Stimulated activated CD8-positive, alpha-beta memory T cell treated with anti-CD3 and anti-CD28 coated beads, Interleukin-12 subunit alpha, Interleukin-12 subunit beta, amount 100 ng/mL, for 4 hours (primary cell): ENCODE measurements around the gene CPOX.
"Not testable (repeated sequence)": the region's sequence is repeated elsewhere in the genome, so short reads cannot be mapped to it uniquely, and the experiment has no call there.

Experiments used
- DNase-seq: peaks from one replicate; pipeline ENCODE4 v3.0.0-alpha.2; 2020; ENCODE audit warnings: low read depth

The CPOX gene

DNA sequence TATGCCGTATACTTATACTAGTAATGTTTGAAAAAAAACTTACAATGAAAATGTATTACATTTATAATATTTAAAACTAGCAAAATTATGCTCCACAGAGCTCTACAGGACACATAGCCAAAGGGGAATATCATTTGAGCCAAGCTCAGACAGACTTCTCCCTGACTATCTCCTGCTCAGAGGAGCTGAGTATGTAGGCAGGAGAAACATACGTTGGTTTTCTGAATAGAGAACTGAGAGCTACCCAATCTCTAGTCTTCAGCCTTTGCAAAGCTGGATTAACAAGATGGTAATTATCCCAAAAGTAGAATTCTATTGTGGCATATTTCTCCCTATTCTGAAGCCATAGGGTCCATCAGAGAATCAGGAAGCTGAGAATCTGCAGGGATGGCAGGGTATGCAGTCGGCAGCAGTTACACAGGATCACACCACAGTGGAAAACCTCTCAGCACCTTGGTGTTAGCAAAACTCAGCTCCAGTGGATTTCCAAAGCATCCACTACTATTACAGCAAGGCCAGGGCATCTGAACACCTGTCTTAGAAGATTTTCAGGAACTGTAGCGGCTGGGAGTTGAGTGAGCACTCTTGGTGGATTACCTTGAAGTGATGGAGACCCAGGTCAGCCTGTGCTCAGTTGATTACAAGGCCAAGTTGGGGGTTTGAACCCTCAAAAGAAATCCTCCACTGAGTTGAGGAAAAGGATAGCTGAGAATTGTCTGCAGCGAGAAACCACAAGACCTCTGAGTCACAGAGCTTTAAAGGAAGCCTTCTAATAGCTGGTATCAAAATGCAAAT, 31.5 kb downstream of the CPOX start:
- DNase-seq = no peak

DNA sequence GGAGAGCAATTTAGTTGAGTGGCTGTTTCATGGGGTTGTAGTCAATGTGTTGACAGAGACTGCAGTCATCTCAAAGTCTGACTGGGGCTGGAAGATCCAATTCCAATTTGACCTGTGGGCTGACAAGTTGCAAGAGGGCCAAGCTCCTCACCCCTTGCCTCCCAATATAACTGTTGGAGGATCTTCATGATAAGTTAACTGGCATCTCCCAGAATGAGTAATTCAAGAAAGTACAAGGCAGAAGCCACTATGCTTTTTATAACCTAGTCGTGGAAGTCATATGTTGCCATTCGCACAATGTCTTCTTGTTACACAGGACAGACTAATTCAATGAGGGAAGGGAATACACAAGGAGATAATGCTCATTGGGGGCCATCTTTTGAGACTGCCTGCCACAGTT, 32.5 kb downstream of the CPOX start:
- DNase-seq = no peak

DNA sequence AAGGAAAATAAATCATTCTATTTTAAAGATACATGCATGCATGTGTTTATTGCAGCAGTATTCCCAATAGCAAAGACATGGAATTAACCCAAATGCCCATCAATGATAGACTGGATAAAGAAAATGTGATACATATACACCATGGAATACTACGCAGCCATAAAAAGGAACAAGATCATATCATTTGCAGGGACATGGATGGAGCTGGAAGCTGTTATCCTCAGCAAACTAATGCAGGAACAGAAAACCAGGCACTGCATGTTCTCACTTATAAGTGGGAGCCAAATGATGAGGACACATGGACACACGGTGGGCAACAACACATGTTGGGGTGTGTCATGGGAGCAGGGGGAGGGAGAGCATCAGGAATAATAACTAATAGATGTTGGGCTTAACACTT, 33.6 kb downstream of the CPOX start:
- not testable (repeated sequence) for DNase-seq

DNA sequence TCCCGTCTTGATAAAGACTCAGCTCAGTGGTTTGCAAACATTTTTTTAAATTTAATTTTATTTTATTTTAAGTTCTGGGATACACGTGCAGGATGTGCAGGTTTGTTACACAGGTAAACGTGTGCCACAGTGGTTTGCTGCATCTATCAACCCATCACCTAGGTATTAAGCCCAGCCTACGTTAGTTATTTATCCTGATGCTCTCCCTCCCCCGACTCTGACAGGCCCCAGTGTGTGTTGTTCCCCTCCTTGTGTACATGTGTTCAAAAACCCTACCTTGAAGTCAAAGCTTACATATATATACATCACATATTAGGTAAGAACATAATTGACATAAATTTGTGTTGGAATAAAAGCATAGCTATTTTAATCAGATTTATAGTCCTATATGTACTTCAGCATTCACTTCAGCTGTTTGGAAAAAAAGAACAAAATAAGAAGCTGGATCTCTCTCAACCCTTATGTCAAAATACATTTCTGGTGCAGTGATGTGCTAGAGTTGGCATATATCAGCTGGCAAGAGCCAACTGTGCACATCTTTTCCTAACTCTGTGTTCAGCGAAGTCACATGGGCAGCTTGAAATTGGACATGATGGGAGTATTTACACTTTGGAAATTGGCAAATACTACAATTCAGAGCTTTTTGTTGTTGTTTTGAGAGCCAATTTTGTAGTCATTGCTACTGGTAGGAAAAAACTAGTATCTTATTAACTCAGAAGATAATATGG, 35.1 kb downstream of the CPOX start:
- no peak for DNase-seq

DNA sequence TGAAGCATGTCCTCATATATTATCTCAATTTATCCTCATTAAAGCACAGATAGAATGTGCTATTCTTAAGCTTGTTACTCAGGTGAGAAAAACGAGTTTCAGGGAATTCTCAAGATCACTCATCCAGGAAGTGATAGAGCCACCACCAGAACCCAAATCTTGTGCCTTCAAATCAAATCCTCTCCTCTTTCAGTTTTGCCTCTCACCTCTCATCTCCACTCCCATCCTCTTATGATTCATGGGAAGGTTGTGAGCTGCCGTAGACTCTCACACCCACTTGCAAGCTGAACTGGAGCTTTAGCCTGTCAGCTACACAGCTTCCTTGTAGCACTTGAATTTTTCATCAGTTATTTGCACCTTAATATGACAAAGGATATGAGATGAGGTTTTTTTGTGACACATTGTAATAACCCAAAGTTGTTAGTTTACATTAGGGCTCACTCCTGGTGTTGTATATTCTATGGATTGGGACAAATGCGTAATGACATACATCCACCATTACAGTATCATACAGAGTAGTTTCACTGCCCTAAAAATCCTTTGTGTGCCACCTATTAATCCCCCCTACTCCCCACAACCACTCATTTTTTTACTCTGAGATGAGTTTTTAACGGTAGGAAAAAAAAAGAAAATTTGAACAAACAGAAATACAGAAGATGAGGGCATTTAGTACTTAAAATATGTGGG, 35.9 kb downstream of the CPOX start:
- DNase-seq = no peak

DNA sequence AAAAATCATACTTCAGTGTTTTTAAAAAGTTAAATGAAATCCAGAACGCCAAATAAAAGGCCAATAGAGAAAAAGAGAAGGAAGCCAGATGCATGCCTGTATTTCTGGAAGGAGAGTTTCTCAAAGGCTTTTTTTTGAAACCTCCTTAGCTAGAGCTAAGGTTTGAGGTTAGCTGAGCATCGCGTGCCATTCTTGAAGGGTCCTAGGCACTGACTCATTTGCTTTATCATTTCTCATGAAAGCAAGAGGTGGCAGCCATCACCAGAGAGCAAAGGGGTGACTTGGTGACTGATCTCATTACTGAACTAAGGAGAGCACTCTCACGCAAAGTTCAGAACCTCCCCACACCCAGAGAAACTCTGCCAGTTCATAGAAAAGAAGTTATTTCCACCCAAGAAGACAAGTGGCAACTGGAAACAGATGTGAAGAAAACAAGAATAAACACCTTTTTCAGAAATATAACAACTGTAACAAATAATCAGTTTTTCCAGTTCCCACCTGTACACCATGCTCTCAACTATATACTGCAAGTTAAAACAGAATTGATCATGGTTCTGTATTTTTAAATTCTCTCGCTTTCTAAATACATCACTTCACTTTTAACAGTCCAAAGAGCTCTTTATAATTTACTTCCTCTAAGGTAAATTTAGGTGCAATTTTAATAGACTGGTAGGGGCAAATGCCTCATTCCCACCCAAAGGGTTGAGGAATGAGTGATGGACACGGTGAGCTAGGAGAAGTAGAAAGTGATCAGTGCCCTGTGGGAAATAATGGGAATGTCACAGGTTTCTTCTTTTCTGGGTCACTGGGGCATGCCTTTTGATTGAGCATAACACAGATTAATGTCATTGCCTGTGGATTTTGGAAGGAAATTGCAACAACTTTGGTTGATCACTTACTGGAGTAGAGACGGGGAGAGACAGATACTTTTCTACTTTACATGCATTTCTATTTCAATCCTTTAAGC, 37.0 kb downstream of the CPOX start:
- no peak for DNase-seq

DNA sequence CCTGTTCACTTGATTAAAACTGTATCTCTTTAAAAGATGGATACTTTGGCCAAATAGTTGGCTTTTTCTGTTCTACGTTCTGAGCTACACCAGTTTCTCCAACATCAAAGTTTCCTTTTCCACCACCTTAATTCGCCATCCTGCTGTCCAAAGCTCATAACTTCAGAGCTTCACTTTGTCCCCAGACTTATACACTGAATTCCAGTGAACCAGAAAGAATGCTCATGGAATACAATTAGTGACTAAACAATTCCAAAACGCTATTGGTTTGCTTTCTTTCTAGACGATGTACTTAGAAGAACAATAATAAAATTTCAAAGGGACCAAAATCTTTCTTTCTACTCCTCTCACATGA, 38.4 kb downstream of the CPOX start:
- no peak for DNase-seq

DNA sequence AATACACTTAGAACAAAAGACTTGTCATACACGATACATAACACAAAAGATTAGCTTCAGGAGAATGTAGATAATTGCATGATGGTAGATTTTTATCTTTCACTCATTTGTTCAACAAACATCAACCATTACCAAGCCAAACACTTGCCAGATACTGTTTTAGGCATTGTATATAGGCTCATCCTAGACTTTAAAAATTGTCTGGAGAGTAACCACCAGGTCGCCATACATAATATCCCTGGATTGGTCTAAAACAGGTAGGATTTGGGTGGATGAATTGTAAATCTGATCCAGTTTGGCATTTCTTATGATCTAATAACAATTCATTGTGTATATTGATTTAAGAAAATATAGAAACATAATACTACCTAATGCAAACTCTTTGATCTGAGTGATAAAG, 38.8 kb downstream of the CPOX start:
- DNase-seq = no peak

DNA sequence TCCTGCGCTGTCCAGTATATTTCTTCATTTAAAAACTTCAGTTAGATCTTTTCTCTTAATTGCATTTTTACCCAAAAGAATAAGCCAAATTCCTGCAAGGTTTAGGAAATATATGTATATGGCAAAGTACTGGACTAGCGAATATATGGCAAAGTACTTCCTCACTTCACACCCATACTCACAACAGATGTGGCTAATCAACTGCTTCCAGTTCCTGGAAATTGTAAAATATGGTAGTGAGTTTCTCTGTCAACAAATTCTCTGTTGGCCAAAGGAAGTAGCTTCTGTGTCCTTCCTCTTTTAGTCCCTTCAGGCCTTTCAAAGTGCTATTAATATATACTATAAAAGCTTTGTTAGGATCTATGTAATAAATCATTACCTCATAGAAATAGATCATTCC, 39.7 kb downstream of the CPOX start:
- DNase-seq = no peak

DNA sequence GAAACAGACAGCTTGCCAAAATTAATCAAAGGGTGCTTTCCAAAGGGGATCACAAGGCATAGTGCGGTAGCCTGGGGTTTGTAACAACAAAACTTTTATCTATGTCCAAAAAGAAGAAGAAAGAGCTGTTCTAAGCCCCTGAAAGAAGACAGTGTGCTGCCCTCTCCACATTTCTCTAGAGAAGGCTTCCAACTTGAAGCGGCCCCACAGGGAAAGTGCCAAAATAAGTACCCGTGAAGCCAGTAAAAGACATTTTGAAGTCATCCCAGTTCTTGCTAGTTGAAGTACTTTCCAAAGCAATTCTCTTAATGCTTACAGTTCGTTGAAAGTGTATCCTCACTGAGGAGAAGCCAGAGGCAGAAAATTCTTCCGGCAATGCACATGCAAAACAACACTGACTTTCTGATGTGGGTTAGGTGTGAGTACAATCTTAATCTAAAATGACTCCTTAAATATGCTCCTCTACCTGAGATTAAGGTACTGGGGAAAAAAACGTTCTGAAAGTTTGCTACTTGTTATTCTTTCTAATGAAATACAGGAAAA, 40.3 kb downstream of the CPOX start:
- no peak for DNase-seq

DNA sequence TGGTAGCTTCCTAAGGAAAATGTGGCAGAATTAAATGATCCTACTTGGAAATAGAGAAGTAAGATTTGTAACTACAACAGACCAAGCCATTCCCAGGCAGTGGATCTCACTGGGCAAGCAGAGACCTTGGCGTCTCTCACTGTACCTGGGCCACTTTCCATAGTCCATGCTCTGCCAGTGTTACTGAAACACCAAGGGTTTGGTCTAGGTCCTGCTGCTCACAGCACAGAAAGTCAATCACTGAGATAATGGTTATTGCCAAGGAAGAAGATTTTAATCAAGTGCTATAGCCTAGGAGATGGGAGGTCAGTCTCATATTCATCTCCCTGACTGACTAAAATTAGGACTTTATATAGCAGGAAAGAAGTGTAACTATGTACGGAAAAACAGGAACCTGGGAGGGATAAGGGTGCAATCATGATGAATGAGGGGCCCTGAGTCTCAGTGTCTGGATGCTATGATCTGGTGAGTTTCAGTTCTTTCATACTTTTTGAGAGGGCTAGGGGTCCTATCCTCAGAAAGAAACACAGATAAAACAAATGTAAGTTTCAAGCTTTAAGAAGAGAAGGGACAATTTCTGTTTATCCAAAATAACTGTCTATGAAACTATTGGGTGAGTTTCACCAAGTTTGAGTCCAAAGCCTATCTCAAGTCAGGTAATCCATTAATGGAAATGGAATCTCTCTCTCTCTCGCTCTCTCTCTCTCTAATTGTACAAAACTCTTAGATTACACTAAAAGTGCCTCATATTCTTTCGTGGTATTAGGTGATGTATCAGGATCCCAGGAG, 41.0 kb downstream of the CPOX start:
- DNase-seq = no peak

DNA sequence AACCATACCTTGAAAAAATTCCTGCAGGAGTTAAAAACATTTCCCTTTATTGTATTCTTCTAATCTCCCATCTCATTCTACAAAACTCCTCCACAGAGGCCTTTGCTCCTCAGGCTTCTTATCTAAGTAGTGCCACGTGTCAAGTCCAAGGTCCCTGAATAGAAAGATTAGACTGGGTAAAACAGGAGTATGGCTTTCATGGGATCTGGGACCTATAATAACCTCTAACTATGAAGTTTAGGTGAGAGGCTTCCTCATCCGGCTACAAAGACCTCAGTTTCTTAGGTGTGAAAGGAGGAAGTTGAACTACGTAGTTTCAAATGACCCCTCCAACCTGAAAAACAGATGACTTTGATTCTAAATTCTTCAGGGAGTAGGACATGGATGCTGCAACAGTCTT, 41.7 kb downstream of the CPOX start:
- DNase-seq = no peak

DNA sequence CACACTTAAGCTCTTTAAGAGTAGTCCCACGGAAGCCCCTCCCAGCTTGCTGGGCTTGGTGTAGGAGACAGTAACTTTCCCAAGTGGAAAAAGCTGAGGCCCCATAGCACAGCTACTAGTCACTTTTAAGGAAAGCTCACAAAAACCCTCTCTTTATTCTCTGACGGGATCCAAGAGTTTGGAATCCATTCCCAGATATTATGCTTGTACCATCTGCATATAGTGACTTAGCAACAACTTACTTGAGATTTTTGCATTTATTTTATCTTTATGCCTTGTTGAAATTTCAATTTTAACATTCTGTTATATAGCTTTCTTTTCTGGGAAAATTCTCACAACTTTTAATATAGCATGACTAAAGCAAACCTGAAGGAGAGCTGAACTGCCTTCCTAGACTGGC, 42.2 kb downstream of the CPOX start:
- no peak for DNase-seq

DNA sequence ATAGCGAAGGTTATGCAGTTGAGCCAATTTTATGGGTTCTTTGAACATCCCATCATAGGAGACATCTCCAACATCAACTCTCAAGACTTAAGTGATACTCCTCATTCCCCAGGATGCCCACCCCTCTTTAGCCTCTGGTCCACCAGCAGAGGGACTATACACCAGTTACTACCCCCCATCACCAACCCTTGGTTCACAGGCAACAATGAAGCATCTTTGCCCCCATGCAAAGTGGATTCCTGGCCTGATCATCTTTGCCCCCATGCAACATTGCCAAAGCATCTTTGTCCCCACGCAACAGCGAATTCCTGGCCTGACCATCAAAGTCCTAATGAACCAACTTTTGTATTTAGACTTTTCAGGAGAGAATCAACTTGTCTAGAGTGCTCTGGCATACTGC, 42.6 kb downstream of the CPOX start:
- DNase-seq = no peak

DNA sequence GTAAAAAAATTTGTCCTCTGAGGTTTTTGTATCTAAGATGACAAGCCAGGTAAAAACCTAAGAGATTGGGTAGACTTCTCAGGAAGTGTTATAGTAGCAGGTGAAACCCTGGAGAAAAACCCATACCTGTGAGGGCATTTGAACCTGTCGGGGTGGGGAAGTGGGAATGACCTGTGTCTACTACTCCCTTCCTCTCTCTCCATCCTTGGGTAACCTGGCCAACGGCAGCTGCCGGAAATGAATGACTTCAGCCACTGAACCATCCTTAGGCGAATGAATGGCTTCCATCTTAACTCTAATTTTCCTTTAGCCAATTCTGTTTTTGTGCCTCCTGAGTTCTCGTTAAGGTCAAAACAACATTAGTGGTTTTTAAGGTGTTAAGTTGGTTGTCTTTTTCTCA, 44.9 kb downstream of the CPOX start:
- DNase-seq = no peak

DNA sequence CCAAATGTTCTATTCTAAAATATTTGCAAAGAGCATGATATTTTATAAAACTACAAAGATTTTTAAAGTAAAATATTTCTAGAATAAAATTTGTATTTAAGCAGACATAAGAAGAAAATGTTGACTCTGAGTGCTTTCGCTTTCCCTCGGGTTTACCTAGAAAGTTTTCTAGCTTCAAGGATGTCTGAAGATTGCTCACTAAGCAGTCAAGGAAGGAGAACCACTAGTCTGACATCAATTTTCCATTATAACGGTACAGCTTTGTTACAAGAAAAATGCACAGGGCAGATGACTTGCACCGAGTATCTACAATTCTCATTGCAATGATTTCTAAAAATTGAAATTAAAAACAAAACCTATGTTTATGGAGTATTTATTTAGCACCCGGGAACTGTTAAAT, 47.5 kb downstream of the CPOX start:
- no peak for DNase-seq

DNA sequence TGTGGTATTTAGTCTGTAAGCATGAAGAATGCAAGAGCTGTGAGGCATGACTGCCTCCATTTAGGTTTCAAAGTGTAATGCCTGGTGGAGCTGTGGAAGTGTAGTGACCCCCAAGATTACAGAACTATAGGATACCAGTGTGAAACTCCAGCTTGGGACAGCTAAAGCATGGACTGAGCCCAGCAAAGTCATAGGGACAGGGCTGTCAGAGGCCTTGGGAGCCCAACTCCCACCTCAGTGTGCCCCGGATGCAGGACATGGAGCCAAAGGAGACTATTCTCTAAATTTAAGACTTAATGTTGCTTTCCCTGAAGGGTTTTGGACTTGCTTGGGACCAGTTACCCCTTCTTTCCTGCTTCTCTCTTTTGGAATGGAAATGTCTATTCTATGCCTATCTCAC, 50.8 kb downstream of the CPOX start:
- DNase-seq = no peak

DNA sequence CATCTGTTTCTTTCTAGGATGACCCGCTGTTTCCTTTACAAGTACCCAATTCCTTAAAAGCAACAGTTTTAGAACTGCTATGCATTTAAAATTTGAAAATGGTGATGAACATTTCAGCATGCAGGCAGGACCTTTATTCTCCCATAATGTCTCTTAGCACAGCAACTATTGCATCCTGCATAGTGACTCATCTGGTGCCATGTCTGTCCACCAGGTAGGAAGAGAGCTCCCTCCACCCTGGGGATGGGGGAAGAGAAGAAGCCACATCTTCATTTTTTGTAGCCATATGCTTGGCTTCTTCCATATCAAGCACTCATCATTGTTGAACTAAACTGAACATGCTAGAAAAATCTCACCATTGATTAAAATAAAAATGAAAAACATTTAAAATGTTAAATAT, 51.7 kb downstream of the CPOX start:
- no peak for DNase-seq

DNA sequence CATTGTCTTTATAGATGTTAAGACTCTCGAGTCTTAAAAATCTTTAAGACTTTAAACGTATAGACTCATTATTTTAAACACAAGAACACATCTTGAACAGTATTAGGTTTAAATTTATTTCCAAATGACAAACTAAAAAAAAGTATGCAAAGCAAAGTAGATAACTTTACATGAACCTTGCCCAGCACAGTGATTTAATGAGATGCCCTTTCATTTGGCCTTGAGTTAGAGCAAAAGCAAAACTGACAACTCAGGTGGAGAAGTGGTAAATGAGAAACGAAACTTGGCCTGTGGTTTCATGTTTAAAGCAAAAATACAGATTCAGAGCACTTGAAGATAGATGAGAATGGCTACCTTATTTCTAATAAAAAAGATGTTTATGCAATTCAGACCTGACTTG, 53.1 kb downstream of the CPOX start:
- no peak for DNase-seq

DNA sequence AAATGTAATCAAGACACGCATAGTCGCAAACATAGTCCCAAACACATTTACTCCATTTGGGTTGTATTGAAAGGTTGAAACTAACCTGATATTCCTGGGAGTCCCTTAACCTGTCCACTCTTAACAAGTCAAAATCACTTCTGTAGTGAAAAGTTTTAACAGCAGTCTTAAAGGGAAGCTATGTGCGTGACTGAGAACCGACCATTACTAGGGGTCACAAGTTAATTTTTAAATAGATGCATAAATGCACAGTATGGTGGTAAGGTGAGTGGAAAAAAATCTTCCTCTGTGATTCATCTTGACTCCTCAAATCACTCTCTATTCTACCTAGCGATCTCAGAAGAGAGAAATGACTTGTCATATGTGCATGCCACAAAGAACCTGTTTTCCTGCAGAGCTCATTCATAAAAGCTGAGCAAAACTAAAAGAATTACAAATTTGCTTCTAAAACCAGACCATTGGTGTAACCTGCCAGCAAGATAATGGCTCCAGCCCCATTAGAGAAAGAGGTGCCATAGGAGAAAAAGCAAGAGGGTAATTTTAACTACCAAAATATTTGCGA, 56.9 kb downstream of the CPOX start:
- DNase-seq = no peak

DNA sequence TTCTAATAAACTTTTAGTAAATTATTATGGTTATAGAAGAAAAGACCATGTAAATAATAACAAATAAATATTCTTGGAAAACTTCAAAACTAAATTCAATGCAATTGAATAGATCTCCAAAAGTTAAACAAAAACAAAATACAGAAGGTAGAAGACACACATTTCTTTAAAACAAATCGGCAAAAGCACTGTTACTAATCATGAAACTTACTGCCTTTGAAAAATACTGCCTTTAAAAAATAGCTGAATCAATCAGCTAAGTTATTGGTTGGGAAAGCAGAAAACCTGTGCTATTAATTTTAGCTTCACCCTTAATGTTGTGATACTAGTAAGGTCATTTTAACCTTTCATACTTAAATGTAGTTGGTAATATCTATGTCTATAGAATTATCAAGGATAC, 58.7 kb downstream of the CPOX start:
- DNase-seq = no peak
